NCI-H2196 treated with DMSO at 0.1 percent for 48 hours (cell line): ENCODE measurements around the gene HADHB.
"Not testable (repeated sequence)": the region's sequence is repeated elsewhere in the genome, so short reads cannot be mapped to it uniquely, and the experiment has no call there.

Source experiments
- DNase-seq: peaks from one replicate; lab custom pipeline; 2025; ENCODE audit not compliant: unreplicated experiment; lab: John Stamatoyannopoulos, UW

HADHB gene

GRCh38 chr2:26326514-26326913, 81.8 kb downstream of the HADHB start:
- DNase-seq, result no peak

GRCh38 chr2:26327291-26328272, 82.8 kb downstream of the HADHB start:
- no peak for DNase-seq

GRCh38 chr2:26329083-26329482, 84.3 kb downstream of the HADHB start:
- not testable (repeated sequence) for DNase-seq

DNA sequence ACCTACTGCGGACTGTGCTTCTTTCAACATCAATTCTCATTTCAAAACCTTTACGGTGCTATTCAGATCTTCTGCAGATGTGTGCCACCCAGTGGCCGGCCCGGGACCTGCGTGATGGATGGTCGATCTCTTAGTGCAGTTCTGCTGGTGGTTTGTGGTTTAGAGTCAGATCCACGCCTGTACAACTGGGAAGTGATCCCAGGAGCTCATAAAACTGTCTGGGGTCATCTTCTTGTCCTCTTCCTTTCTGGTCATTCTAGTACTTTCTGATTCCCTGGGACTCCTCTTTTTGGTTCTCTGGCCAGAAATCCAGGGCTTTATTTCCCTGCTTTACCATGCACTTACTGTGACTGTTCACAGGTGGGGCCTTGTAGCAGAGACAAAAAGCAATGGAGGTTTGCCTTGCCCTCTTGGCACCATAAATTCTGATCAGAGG, 85.4 kb downstream of the HADHB start:
- DNase-seq, result peak; percentile 30

DNA sequence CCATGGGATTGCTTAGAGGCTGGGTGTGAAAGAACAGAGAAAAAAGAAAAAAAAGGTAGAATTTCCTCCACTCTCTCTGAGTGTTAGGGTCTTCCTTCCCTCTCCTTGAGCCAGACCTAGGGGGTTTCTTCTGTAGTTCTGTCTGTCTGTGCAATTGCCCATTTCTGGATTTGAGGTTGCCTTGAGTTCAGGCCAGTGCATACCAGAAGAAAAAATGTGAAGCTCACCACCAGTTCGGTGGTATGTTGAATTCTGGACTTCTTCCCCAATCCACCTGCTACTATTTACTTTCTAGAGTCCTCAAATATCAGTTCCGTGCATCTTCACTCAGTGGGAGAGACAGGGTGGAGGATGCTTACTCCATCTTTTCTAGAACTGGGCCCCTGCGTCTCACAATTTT, 85.9 kb downstream of the HADHB start:
- DNase-seq, result no peak

GRCh38 chr2:26331321-26331720, 86.6 kb downstream of the HADHB start:
- not testable (repeated sequence) for DNase-seq

DNA sequence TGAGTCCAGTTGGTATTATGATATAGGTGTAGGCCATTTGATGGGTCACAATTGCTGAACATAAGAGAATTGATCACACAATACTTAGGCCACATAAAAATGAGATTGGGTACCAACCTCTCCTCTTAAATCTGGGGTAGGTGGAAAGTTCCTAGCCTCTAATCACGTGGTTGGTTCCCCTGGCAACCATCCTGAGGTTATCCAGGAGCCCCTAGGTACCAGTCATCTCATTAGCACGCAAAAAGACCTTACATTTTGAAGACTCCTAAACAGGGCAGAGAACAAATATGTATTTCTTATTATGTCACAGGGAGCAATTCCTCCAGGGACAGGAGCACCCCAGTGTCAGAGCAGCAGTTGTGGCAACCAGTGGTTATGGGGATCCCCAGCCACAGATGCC, 88.6 kb downstream of the HADHB start:
- DNase-seq, result no peak

GRCh38 chr2:26335231-26335630, 90.5 kb downstream of the HADHB start:
- DNase-seq, result no peak

DNA sequence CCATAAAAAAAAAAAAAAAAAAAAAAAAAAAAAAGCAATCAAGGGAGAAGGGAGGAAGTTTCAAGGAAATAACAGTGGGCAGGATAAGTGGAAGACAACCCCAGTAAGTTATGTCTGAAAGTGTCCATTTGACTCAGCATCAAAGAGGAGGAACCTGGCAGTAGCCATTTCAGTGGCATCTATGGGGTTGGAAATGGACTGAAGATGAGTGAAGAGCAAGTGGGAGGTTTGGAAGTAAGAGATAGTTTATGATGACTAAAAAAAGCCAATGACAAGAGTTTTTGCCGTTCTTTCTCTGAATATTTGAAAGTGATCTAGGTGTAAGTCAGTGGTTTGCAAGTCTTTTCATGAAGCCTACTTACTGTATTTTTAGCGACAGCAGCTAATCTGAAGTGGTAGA, 92.0 kb downstream of the HADHB start:
- DNase-seq, result no peak

DNA sequence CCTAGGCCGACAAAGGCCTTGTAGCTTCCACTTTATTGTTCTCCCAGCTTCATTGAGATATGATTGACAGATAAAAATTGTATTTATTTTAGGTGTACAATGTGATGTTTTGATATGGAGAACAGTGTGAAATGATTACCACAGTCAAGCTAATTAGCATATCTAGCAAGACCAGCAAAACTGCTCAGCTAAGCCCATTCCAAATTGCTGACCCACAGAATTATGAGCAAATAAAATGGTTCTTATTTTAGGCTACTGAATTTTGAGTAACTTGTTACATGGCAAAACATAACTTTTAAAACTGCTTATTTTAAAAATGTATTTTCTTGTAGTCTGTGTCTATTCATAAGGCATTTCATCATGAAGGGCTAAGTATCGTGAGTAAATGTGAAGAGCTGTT, 92.6 kb downstream of the HADHB start:
- DNase-seq, result no peak
